Lower lobe of right lung (tissue), 2 donors: ENCODE results near the gene UGT1A4. TPM values are rescaled to one million over a fixed set of nuclear protein-coding genes. Genes with fewer than 3 reads are reported as not detected.

Experiments used
- ATAC-seq, 2 donors: fragments of 200-7000 bp; cut with Tn5 transposase; one replicate each; pipeline ENCODE4 v1.9.1; 2020 to 2022; ENCODE audit warnings: mild to moderate bottlenecking in 2 of 2, moderate library complexity in 2 of 2
- DNase-seq: peaks from one replicate; pipeline ENCODE4 v3.0.0-alpha.2; 2020
- H3K27ac ChIP-seq: fragments of 200-600 bp; one replicate; pipeline ENCODE4 v1.8.0; 2022
- H3K27me3 ChIP-seq: fragments of 200-600 bp; one replicate; pipeline ENCODE4 v1.8.0; 2022; ENCODE audit warnings: low read depth
- H3K36me3 ChIP-seq: fragments of 200-600 bp; one replicate; pipeline ENCODE4 v1.8.0; 2022; ENCODE audit warnings: mild to moderate bottlenecking
- H3K4me1 ChIP-seq: fragments of 200-600 bp; one replicate; pipeline ENCODE4 v1.8.0; 2022
- H3K4me3 ChIP-seq: fragments of 200-600 bp; one replicate; pipeline ENCODE4 v1.8.0; 2022; ENCODE audit warnings: mild to moderate bottlenecking
- H3K9me3 ChIP-seq: fragments of 200-600 bp; one replicate; pipeline ENCODE4 v1.8.0; 2022
- CTCF ChIP-seq: fragments of 200-600 bp; IDR thresholded peaks from one replicate; pipeline ENCODE4 v1.8.0; 2022; ENCODE audit warnings: antibody characterized with exemption, mild to moderate bottlenecking
- intact Hi-C: fragments of 100-400 bp; cut with DNase I; formaldehyde crosslinking; loops from one replicate; pipeline ENCODE4 v1.11.0; 2022
- long read RNA-seq: library from polyadenylated mRNA; unstranded; transcript quantifications from one replicate; pipeline ENCODE4 v2.0.0, GENCODE V29; 2021
- total RNA-seq: library from RNA; stranded (reverse); fragmentation: NEBNext Ultra II Directional; extraction: Animal tissue kit (Norgen Biotek cat#: 25700); gene quantifications from one replicate; pipeline ENCODE4 v1.2.1, GENCODE V29; 2021
- donor health status: DM: no; HTN: yes; CAD: no; lungs with severe emphysema.

UGT1A4 gene
- not detected for total RNA-seq
- long read RNA-seq: 0 reads

DNA sequence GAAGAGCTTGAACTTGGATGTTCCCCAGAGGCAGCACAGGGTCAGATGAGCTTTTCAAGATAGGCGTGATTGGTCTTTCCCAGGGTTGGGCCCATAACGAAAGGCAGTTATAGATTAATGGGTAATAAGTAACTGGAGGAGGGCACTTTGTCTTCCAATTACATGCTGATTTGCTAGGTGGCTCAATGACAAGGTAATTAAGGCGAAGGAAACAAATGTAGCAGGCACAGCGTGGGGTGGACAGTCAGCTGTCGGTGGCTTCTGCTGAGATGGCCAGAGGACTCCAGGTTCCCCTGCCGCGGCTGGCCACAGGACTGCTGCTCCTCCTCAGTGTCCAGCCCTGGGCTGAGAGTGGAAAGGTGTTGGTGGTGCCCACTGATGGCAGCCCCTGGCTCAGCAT, at the start of gene UGT1A4:
TSS of gene UGT1A4 (plus strand) at position 185 of the 400 bp plus-strand sequence. CDS start at position 270, 85 bp downstream.
- Histone ChIP-seq H3K27me3 (no peaks in the 10 kb centered on the region), H3K4me3 (no peak within 1 kb of the TSS), H3K4me1 (no peaks in the 10 kb centered on the region), H3K9me3 (no peaks in the 10 kb centered on the region), H3K27ac (no peak within 1 kb of the TSS), H3K36me3 (no peaks in the 10 kb centered on the region)
- TF ChIP-seq CTCF: no peak
- no peak for ATAC-seq
- no peak for DNase-seq
- intact Hi-C loops: no loop called here

- TF ChIP-seq CTCF: no peak
- no peak within 1 kb of the TSS for H3K27ac ChIP-seq
These were observed 47.0 kb upstream of the UGT1A4 start, which contains the start of gene UGT1A9 for GRCh38 chr2:233671290-233672161. UGT1A9 (plus strand) TSS chr2:233671898; CDS start chr2:233671935, 37 bp downstream.

DNA sequence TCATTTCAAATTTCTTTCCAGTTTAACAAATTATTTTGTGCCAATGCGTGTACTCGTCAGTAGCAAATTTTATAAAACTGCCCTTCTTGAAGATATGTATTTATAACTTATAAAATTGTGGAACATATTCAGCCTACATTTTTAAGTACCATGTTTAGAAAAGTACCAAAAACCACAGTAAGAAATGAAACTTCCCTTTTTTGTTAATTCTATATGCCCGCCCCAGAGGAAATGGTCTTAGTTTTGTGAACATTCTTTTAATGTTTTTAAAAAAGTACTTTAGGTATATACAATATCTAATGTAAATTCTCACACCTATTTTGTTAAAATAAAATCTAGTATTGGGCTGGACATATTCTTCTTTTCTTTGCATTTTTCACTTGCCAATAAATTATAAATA, 45.6 kb upstream of the UGT1A4 start:
- Histone ChIP-seq H3K36me3 (no peaks in the 10 kb centered on the region), H3K9me3 (no peaks in the 10 kb centered on the region), H3K27ac (no peak overlapping the region), H3K4me3 (no peak overlapping the region), H3K27me3 (no peaks in the 10 kb centered on the region), H3K4me1 (no peaks in the 10 kb centered on the region)
- DNase-seq: no peak
- no peak for ATAC-seq
- TF ChIP-seq CTCF: no peak
- intact Hi-C loops: no loop called here

More at GRCh38 chr2:233671290-233672161, 47.0 kb upstream of the UGT1A4 start, which contains the start of gene UGT1A9:
- intact Hi-C loops: no loop called here
- no peak within 1 kb of the TSS for H3K4me3 ChIP-seq
- ATAC-seq: no peak
- no peaks in the 10 kb centered on the region for H3K4me1 ChIP-seq
- no peaks in the 10 kb centered on the region for H3K9me3 ChIP-seq
- no peak for DNase-seq
- H3K27me3 ChIP-seq: no peaks in the 10 kb centered on the region
- no peaks in the 10 kb centered on the region for H3K36me3 ChIP-seq

DNA sequence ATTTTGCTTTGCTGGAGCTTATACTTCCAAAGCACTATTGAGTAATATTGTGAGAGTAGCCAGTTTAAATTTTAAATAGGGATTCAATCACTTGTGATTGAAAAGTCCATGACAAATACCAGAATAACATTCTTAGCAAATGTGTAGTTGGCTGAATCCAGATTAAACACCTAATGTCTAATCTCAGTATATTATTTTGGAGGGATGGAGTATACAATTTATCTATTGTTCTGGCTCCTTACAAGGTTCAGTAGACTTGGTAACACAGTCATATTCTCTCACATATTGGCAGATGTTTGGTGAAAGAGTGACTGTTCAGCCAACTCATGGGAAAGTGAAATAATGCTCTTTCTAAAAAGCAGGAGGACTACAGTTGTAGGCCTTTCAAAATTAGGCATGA, 44.6 kb upstream of the UGT1A4 start:
- no peak overlapping the region for H3K27ac ChIP-seq
- intact Hi-C loops: no loop called here

DNA sequence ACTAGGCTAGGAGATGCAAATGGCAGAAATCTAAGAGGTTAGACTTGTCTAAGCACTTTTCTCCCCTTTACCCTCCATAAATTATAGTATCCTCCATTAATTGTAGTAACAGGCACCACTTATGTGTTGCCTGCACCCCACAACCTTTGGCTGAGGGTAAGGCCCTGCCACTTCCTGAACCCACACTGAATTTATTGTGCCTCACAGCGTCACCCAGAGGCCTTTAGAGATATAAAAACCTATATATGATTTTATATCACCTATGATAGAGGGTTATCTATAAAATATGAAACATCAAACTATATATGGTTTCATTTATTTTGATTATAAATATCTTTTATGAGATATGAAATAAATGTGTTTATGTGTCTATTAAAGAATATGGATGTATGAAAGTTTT, 44.2 kb upstream of the UGT1A4 start:
- H3K9me3 ChIP-seq: no peaks in the 10 kb centered on the region
- ATAC-seq: no peak

More for the DNA sequence above, 44.6 kb upstream of the UGT1A4 start:
- ATAC-seq (no peak), DNase-seq (no peak)
- Histone ChIP-seq H3K9me3 (no peaks in the 10 kb centered on the region), H3K4me3 (no peak overlapping the region), H3K36me3 (no peaks in the 10 kb centered on the region), H3K4me1 (no peaks in the 10 kb centered on the region), H3K27me3 (no peaks in the 10 kb centered on the region)
- TF ChIP-seq CTCF: no peak

More for the DNA sequence above, 44.2 kb upstream of the UGT1A4 start:
- no peak for TF ChIP-seq CTCF
- intact Hi-C loops: no loop called here
- no peak overlapping the region for H3K27ac ChIP-seq
- no peak overlapping the region for H3K4me3 ChIP-seq
- DNase-seq: no peak
- no peaks in the 10 kb centered on the region for H3K27me3 ChIP-seq
- H3K36me3 ChIP-seq: no peaks in the 10 kb centered on the region
- no peaks in the 10 kb centered on the region for H3K4me1 ChIP-seq
